HPDE6-E6E7 (cell line): Measurements from ENCODE around the gene DNAH1.

ENCODE experiments used
- DNase-seq: peaks from one replicate; pipeline ENCODE4 v3.0.0; 2011; ENCODE audit warnings: missing footprints; ENCODE audit errors: extremely low spot score

Gene DNAH1

GRCh38 chr3:52444860-52445793, 129.0 kb downstream of the DNAH1 start, which contains the start of gene SEMA3G:
Gene SEMA3G (minus strand): TSS chr3:52445103. CDS start chr3:52445027, 76 bp downstream.
- DNase-seq: peak; percentile 39

GRCh38 chr3:52446042-52446441, 129.9 kb downstream of the DNAH1 start:
- DNase-seq: no peak

GRCh38 chr3:52446631-52447511, 130.8 kb downstream of the DNAH1 start:
- no peak for DNase-seq

- DNase-seq: no peak
Measured at GRCh38 chr3:52447512-52448355, 131.6 kb downstream of the DNAH1 start.
